A549 treated with dexamethasone at 1 μM for 4 hours (cell line): ENCODE measurements around the gene OARD1. TPM values are rescaled to one million over a fixed set of nuclear protein-coding genes. Genes with fewer than 3 reads are reported as not detected.

Experiments used
- total RNA-seq: library from RNA; stranded (reverse); fragments of 200-300 nt; extraction: Qiagen RNA extraction; gene quantifications from 5 replicates; pipeline ENCODE4 v1.2.3, GENCODE V29; 2022

OARD1 gene
- 19.2 to 21.7 TPM (median 20.2 TPM) in 5 replicates for total RNA-seq

GRCh38 chr6:41071923-41072835 is at the start of gene OARD1:
Gene OARD1, minus strand, starts transcription at chr6:41072356. Its CDS starts 722 bp downstream, at chr6:41071634.

GRCh38 chr6:41072836-41073202 is 663 bp upstream of the OARD1 start, which contains the start of gene NFYA:
Gene NFYA, plus strand, starts transcription at chr6:41072974. Its CDS starts 6,116 bp downstream, at chr6:41079090.

GRCh38 chr6:41053041-41053440 is 19.1 kb downstream of the OARD1 start, which contains the start of gene APOBEC2:
Gene APOBEC2, plus strand, starts transcription at chr6:41053202. Its CDS starts 146 bp downstream, at chr6:41053348.

GRCh38 chr6:41042226-41043055 is 29.7 kb downstream of the OARD1 start, which contains the start of gene TSPO2:
Gene TSPO2, plus strand, starts transcription at chr6:41042467. Its CDS starts 519 bp downstream, at chr6:41042986.

GRCh38 chr6:41039060-41039998 is 32.8 kb downstream of the OARD1 start, which contains the start of gene UNC5CL:
Gene UNC5CL, minus strand, starts transcription at chr6:41039221. Its CDS starts 4,147 bp downstream, at chr6:41035074.

Other genes with a start within 250 kb of the OARD1 start
- gene UNC5CL, start 33.1 kb downstream of the OARD1 start, total RNA-seq, result 0.29 to 0.60 TPM (median 0.47 TPM) in 5 replicates
- gene TSPO2, start 29.9 kb downstream of the OARD1 start, total RNA-seq, result 0.13 TPM in 1 of 5 replicates, not detected in the others
- not detected in 5 replicates for gene APOBEC2, start 19.2 kb downstream of the OARD1 start, total RNA-seq
- gene NFYA, start 618 bp upstream of the OARD1 start, total RNA-seq, result 11.7 to 15.7 TPM (median 14.4 TPM) in 5 replicates
- gene TREML1, start 82.0 kb upstream of the OARD1 start, total RNA-seq, result not detected in 5 replicates
- 0.08 TPM in 1 of 5 replicates, not detected in the others for gene TREM2, start 90.8 kb upstream of the OARD1 start, total RNA-seq
- not detected in 5 replicates for gene TREML2, start 128.8 kb upstream of the OARD1 start, total RNA-seq
- not detected in 5 replicates for gene TREML4, start 156.0 kb upstream of the OARD1 start, total RNA-seq
- gene TREM1, start 214.3 kb upstream of the OARD1 start, total RNA-seq, result 0.12 to 0.54 TPM (median 0.25 TPM) in 5 replicates